B cell (primary cell): ENCODE results near the gene PCDHGC3. TPM values are rescaled to one million over a fixed set of nuclear protein-coding genes. Genes with fewer than 3 reads are reported as not detected.

Experiments used
- ATAC-seq: fragments of 200-7000 bp; cut with Tn5 transposase; one replicate; pipeline ENCODE4 v1.10.0; 2021; ENCODE audit warnings: low read depth, mild to moderate bottlenecking, moderate number of reproducible peaks, moderate library complexity
- CTCF ChIA-PET: fragments of 350-600 bp; sonication (Branson Sonifier 250); formaldehyde crosslinking; loops from one replicate; lab custom pipeline; 2021; ENCODE audit warnings: antibody characterized with exemption, inconsistent platforms; lab: Charles Lee
- POLR2A ChIA-PET: fragments of 350-600 bp; sonication (Branson Sonifier 250); formaldehyde crosslinking; loops from one replicate; lab custom pipeline; 2021; ENCODE audit warnings: antibody characterized with exemption; lab: Charles Lee
- DNase-seq: peaks from one replicate; pipeline ENCODE4 v3.0.0; 2013
- H2AFZ ChIP-seq: 2 replicates; pipeline ENCODE4 v1.6.1; 2012; ENCODE audit warnings: mild to moderate bottlenecking, low read depth, low read length; ENCODE audit not compliant: insufficient read depth, poor library complexity, severe bottlenecking
- H3K27ac ChIP-seq, 2 donors: 1 replicate in 1 of 2; 2 replicates in 1 of 2; pipeline ENCODE4 v1.5.1; 2012 to 2013; ENCODE audit warnings: low read length in 2 of 2, mild to moderate bottlenecking in 2 of 2, moderate library complexity in 1 of 2
- H3K27me3 ChIP-seq, 4 experiments: fragments of 200-600 bp in 1 of 4; sonication (generic) in 1 of 4; replicated peaks in 1 of 4; 1 replicate in 2 of 4; 2 replicates in 2 of 4; pipeline versions ENCODE4 v1.6.1 to v1.7.0; 2013 to 2016; ENCODE audit warnings: low read length in 3 of 4, mild to moderate bottlenecking in 2 of 4, mixed read lengths in 1 of 4, moderate library complexity in 1 of 4; ENCODE audit not compliant: insufficient read depth in 4 of 4, control insufficient read depth in 3 of 4; ENCODE audit errors: control extremely low read depth in 1 of 4
- H3K36me3 ChIP-seq, 2 experiments: replicated peaks in 1 of 2; 1 replicate in 1 of 2; 2 replicates in 1 of 2; pipeline versions ENCODE4 v1.6.1 to v1.7.1; 2013; ENCODE audit warnings: low read length in 1 of 2; ENCODE audit not compliant: insufficient read depth in 2 of 2, control insufficient read depth in 1 of 2; ENCODE audit errors: control extremely low read depth in 1 of 2, extremely low read depth in 1 of 2
- H3K4me1 ChIP-seq, 2 donors: fragments of 200-600 bp in 1 of 2; sonication (generic) in 1 of 2; 1 replicate in 1 of 2; 2 replicates in 1 of 2; pipeline versions ENCODE4 v1.5.1 to v1.6.1; 2013 to 2017; ENCODE audit warnings: low read length in 2 of 2; ENCODE audit not compliant: control insufficient read depth in 2 of 2, insufficient read depth in 2 of 2
- H3K4me2 ChIP-seq: replicated peaks from 2 replicates; pipeline ENCODE3; 2012; ENCODE audit warnings: mild to moderate bottlenecking, low read depth, low read length; ENCODE audit not compliant: poor library complexity, severe bottlenecking
- H3K4me3 ChIP-seq, 5 experiments: fragments of 200-600 bp in 1 of 5; sonication (generic) in 1 of 5; 1 replicate in 3 of 5; 2 replicates in 2 of 5; pipeline versions ENCODE4 v1.5.1 to v1.7.0; 2011 to 2016; ENCODE audit warnings: low read length in 4 of 5, mild to moderate bottlenecking in 4 of 5, low read depth in 2 of 5, control low read depth in 1 of 5, moderate library complexity in 1 of 5; ENCODE audit not compliant: insufficient read depth in 1 of 5; ENCODE audit errors: control extremely low read depth in 1 of 5, extremely low read depth in 1 of 5
- H3K79me2 ChIP-seq: fragments of 200-600 bp; sonication (generic); one replicate; pipeline ENCODE4 v1.6.0; 2016; ENCODE audit warnings: low read length; ENCODE audit not compliant: control insufficient read depth, insufficient read depth
- H3K9ac ChIP-seq: fragments of 200-600 bp; sonication (generic); 2 replicates; pipeline ENCODE4 v1.6.1; 2017; ENCODE audit warnings: mild to moderate bottlenecking, low read length, moderate library complexity
- H3K9me3 ChIP-seq, 3 donors: one replicate each; pipeline versions ENCODE4 v1.6.1 to v1.7.1; 2013; ENCODE audit warnings: low read length in 2 of 3; ENCODE audit not compliant: control insufficient read depth in 2 of 3, insufficient read depth in 1 of 3; ENCODE audit errors: control extremely low read depth in 1 of 3
- H4K20me1 ChIP-seq: 2 replicates; pipeline ENCODE4 v1.6.0; 2012; ENCODE audit warnings: mild to moderate bottlenecking, low read length; ENCODE audit not compliant: insufficient read depth, control insufficient read depth, poor library complexity, severe bottlenecking
- H3K27ac Mint-ChIP-seq: one replicate; pipeline ENCODE4 v1.8.0; 2021; ENCODE audit warnings: mixed read lengths
- H3K27me3 Mint-ChIP-seq: one replicate; pipeline ENCODE4 v1.8.0; 2021; ENCODE audit warnings: mixed read lengths
- H3K4me1 Mint-ChIP-seq: one replicate; pipeline ENCODE4 v1.8.0; 2021; ENCODE audit warnings: mixed read lengths
- H3K4me3 Mint-ChIP-seq: one replicate; pipeline ENCODE4 v1.8.0; 2021; ENCODE audit warnings: mixed read lengths
- H3K9me3 Mint-ChIP-seq: one replicate; pipeline ENCODE4 v1.8.0; 2022; ENCODE audit warnings: mixed read lengths; ENCODE audit not compliant: insufficient read depth
- CTCF ChIP-seq: fragments of 200-600 bp; IDR thresholded peaks from one replicate; pipeline ENCODE4 v1.8.0; 2022; ENCODE audit warnings: antibody characterized with exemption, mild to moderate bottlenecking
- EZH2 ChIP-seq: IDR thresholded peaks from 2 replicates; pipeline ENCODE4 v1.6.1; 2012; ENCODE audit warnings: borderline replicate concordance, low read depth, mild to moderate bottlenecking, moderate library complexity, low read length; ENCODE audit not compliant: insufficient read depth, poor library complexity, severe bottlenecking
- WGBS: methylation state at CpG from one replicate; pipeline ENCODE4 v1.1.5; 2013; ENCODE audit warnings: missing lambda C conversion rate; ENCODE audit not compliant: insufficient coverage; 5-methylcytosine and 5-hydroxymethylcytosine counted together
- intact Hi-C: fragments of 100-400 bp; cut with micrococcal nuclease; formaldehyde crosslinking; loops from one replicate; pipeline ENCODE4 v1.10.0; 2022
- polyA plus RNA-seq: library from polyadenylated mRNA; depleted of rRNA; stranded (reverse); fragments of >200 nt; gene quantifications from 2 replicates; pipeline ENCODE4 v1.2.3, GENCODE V29; 2012
- total RNA-seq, 2 donors: library from RNA; stranded (reverse); fragments of 120-200 nt in 1 of 2; gene quantifications; 1 replicate in 1 of 2; 2 replicates in 1 of 2; pipeline versions ENCODE4 v1.2.3 to v1.2.4, GENCODE V29; 2013 to 2022

Gene PCDHGC3
- total and polyA plus RNA-seq, 2 donors (not counting 1 experiment from before 2014, with no cell fraction given): 0.88 to 2.0 TPM

- Histone ChIP-seq H3K9ac (peak within 1 kb of the TSS; percentile 23), H3K27me3 (peaks cover 0 to 58% (median 31%) of the 10 kb centered on the region in 4 experiments), H3K36me3 (no peaks in the 10 kb centered on the region), H3K79me2 (no peaks in the 10 kb centered on the region), H3K4me1 (peaks cover 15 to 18% of the 10 kb centered on the region in 2 donors), H4K20me1 (no peaks in the 10 kb centered on the region), H3K9me3 (peaks cover 0 to 12% (median 0%) of the 10 kb centered on the region in 3 donors), H3K4me3 (peak within 1 kb of the TSS in 4 of 5 experiments; percentile 3 to 39 (median 18)), H3K4me2 (peak within 1 kb of the TSS; percentile 66), H3K27ac (no peak within 1 kb of the TSS), H2AFZ (peak within 1 kb of the TSS; percentile 60)
- peak; percentile 32 for DNase-seq
- H3K9me3 Mint-ChIP-seq: no peaks in the 10 kb centered on the region
- peaks cover 74% of the 10 kb centered on the region for H3K27me3 Mint-ChIP-seq
- ChIA-PET POLR2A (no interaction called here), CTCF (interaction anchor here (0.6 to 3.0 kb wide), 7 partner anchors 9 to 847 kb away, joined by 3 to 10 read pairs (median 5); partner anchors contain the start of genes PCDHGA12 and PCDHGC3)
- TF ChIP-seq EZH2 (no peak), CTCF (no peak)
- H3K4me1 Mint-ChIP-seq: peaks cover 16% of the 10 kb centered on the region
- H3K4me3 Mint-ChIP-seq: peak within 1 kb of the TSS; percentile 40
- H3K27ac Mint-ChIP-seq: no peak within 1 kb of the TSS
- ATAC-seq: peak; percentile 17
- intact Hi-C loops: no loop called here
- 3% methylated on average over 29 of the region's 39 CpGs for WGBS
These were observed 9.0 kb downstream of the PCDHGC3 start, which contains the start of gene PCDHGC4 for GRCh38 chr5:141484641-141485311. Gene PCDHGC4 (plus strand): TSS chr5:141485030. CDS start chr5:141485174, 144 bp downstream.
